H54 (cell line): ENCODE data around the gene NFATC2.
"Not testable (repeated sequence)": the region's sequence is repeated elsewhere in the genome, so short reads cannot be mapped to it uniquely, and the experiment has no call there.

Source experiments
- DNase-seq: peaks from one replicate; pipeline ENCODE4 v3.0.0; 2011; ENCODE audit warnings: low spot score, mixed read lengths; ENCODE audit not compliant: insufficient read length
- FAIRE-seq: peaks from 3 replicates; lab custom pipeline; 2011; peaks lifted over from hg19 to GRCh38; lab: Jason Lieb, UNC
- POLR2A ChIP-seq: IDR thresholded peaks from 2 replicates; pipeline ENCODE4 v1.6.1; 2011; ENCODE audit warnings: low read depth, mild to moderate bottlenecking, low read length

The NFATC2 gene

DNA sequence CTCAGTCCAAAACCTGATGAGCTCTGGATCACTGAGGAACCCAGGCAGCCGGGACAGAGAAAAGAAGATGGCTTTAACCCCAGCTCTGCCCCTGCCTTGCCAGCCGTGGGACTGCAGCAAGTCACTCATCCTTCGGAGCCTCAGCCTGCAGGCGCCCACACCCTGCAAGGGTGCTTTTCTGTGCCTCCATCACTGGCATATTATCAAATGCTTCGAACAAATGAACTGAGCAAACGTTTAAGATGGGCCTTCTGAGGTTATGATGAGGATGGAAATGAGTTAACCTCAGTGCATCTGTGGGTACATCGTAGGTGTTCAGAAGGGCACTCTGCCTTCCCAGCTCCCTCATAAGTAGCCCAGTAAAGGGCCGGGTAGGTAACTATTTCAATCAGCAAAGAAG lies 79.0 kb downstream of the NFATC2 start:
- no peak for TF ChIP-seq POLR2A
- FAIRE-seq = no peak
- no peak for DNase-seq

DNA sequence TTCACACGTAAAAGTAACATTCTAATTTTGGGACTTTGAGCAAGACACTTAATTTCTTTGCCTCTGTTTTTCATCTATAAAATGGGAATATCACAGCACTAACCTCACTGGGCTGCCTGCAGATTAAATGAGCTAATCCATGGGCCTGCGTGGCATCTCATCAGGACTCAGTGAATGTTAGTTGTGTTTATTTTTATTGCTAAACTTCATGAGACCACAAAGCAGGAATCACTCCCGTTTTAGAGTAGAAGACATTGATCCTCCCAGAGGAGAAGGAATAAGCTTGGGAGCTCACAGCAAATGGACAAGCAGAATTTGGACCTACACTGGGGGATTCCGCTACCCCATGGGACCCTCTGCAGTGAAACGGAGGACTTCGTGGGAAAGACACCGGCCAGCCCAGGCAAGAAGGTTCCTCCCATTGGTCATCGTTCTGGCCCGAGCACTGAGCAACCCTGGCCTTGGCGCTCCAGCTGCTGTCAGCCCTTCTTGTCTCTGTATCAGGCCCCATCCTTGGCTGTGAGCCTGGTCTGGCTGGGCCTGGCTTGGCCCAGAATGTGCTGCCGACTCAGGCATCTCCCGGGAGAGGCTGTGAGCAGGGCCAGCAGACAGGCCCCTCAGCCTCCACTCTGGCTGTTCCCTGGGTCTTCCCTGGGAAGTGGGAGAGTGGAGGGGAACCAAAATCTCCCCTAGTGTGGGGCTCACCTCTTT lies 79.8 kb downstream of the NFATC2 start:
- no peak for DNase-seq

DNA sequence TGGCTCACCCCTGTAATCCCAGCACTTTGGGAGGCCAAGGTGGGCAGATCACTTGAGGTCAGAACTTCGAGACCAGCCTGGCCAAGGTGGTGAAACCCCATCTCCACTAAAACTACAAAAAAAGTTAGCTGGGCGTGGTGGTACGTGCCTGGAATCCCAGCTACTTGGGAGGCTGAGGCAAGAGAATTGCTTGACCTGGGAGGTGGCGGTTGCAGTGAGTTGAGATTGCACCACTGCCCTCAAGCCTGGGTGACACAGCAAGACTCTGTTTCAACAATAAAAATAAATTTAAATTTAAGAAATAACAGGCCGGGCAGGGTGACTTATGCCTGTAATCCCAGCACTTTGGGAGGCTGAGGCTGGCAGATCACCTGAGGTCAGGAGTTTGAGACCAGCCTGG lies 80.7 kb downstream of the NFATC2 start:
- FAIRE-seq = not testable (repeated sequence)

More for the DNA sequence above, 79.8 kb downstream of the NFATC2 start:
- no peak for TF ChIP-seq POLR2A
- no peak for FAIRE-seq

DNA sequence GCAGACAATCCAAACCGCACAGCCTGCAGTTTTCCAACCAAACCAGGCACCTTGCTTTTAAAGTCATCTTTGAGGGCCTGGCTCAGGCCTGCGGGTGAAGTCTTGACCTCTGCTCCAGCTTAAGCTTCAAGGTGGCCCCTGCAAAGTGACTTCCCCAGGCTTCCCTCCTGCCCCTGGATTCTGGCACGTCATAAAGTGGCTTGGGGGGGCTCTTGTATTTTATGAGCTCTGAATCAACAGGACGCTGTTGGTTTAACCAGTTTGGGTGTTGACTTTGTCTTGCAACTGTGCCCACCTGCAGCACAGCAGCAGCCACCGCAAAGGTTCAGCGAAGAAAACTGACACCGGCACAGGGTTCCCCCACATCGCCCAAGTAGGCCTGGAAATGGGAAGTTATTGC lies 81.2 kb downstream of the NFATC2 start:
- FAIRE-seq = no peak
- TF ChIP-seq POLR2A = no peak
- no peak for DNase-seq

More for the DNA sequence above, 80.7 kb downstream of the NFATC2 start:
- DNase-seq = not testable (repeated sequence)

DNA sequence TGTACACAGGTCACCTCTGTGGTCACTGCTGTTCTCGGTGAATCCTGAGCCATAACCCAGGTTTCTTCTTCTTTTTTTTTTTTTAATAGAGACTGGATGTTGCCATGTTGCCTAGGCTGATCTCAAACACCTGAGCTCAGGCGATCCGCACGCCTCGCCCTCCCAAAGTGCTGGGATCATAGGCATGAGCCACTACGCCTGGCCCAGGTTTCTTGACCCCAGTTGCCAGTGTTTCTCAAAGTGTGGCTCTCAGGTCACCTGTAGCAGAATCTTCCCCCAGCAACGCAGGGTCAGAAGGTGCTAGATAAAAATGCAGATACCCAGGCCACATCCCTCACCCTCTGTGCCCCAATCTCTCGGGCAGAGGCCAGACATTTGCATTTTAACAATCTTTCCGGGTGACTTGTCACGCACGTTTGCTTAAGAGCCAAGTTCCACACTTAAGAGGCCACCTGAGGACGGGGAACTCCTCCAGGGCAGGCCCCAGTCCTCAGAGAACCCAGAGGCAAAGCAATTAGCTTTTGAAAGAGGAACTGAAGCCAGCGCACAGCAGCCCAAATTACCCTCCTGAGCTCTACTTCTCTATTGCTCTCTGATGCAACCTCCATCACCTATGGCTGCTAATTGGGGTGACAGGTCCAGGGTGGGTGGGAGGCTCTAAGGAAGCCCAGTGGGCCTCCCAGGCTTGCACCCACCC lies 81.8 kb downstream of the NFATC2 start:
- no peak for FAIRE-seq
- no peak for TF ChIP-seq POLR2A
- no peak for DNase-seq

DNA sequence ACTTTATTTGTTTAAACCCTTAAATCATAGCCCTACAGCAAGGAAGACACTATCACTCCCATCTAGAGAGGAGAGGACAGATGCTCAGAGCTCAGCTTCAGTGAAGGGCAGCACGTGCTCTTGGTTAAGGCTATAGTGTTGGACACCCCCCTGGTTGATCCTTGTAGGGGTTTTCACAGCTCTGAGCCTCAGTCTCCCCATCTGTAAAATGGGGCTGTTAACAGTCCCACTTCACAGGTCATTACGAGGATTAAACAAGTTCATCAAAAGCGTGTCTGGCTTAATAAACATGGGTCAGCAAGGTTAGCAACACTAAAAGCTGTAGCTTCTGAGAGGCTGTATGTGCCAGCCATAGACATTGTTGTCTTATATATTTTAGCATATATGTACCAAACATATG lies 82.4 kb downstream of the NFATC2 start:
- TF ChIP-seq POLR2A = no peak
- DNase-seq (no peak), FAIRE-seq (no peak)

DNA sequence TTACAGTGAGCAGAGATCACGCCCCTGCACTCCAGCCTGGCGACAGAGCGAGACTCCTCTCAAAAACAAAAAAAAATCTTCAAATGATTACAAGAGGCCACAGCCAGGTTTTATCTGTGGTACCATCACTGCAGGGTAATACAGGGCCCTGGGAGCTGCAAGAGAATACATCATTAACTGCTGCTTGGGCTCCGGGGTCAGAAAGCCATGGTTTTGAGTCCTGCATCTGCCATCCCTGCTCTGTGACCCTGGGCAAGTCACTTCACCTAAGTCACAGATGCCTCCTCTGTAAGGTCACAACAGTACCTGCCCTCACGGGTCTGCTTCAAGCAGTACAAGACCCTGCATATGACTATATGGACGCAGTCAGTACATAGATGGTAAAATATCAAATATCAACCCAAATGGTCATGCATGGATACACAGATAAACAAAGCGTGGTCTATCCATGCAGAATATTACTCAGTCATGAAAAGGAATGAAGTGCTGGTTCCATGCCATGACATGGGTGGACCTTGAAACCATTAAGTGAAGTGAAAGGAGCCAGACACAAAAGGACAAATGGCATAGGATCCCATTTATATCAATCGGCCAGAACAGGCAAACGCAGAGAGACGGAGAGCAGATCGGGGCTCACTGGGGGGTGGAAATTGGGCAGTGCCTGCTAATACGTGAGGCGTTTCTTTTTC lies 83.6 kb downstream of the NFATC2 start:
- DNase-seq = no peak
- TF ChIP-seq POLR2A = no peak

DNA sequence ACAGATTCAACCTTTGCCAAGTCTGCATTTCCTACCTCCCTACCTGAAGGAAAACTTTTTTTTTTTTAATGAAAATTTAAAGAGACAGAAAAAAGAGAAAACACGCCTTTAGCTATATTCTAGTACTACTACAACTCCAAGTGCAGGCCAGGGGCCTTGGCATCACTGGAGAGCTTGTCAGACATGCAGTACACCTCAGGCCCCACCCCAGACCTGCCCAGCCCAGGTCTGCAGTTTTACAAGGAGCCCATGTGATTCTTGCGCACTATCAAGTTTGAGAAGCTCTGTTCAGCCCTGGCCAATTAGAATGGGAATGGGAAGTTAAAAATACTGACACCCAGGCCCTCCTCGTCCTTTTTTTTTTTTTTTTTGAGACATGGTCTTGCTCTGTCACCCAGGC lies 85.0 kb downstream of the NFATC2 start:
- TF ChIP-seq POLR2A = no peak
- DNase-seq (no peak), FAIRE-seq (no peak)

More for the DNA sequence above, 83.6 kb downstream of the NFATC2 start:
- no peak for FAIRE-seq

DNA sequence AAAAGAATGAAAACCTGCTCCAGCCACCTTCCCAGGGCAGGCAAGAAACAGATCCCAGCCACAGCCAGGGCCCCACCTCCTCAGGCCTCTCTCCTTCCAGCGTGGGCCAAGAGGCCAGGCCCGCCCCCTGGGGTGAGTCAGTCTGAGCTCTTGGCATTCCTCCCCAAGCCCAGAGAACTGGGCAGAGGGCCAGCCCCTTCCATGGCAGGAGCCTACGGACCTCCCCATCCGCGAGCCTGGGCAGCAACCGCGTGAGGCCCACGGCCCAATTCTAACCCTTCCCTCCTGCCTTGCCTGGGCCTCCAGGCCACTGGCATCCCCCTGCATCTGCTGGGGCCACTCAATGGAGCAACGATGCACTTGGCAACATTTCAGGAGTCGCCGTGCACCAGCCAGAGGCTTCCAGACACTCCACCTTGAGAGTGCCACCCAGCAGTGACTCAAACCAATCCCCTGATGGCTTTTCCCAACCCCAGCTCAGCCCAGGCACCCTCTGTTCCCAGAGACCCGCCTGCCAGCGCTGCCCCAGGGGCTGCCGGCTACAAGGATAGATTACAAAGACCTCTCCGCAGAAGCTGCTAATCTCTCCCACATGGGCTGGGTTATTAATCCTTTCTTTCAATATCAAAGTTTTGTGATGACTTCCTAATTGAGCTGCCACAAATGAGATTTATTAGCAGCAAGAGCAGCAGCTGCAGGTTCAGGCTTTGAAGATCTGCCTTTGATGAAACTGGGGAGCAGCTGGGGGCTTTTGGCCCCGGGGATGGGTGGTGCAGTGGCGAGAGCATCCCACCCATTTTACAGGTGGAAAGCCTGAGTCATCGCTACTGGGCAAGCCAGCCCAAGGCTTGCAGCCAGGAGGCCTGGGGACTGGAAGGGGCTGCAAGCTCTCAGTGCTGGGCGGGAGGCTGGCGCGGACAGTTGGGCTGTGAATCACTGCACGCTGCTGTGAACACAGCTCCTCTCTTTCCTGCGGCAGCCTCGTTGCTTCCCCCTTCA lies 85.7 kb downstream of the NFATC2 start:
- peak; percentile 90 for DNase-seq
- FAIRE-seq = peak; percentile 43
- TF ChIP-seq POLR2A = peak; percentile 24; the same call in 1 of the 2 replicates

DNA sequence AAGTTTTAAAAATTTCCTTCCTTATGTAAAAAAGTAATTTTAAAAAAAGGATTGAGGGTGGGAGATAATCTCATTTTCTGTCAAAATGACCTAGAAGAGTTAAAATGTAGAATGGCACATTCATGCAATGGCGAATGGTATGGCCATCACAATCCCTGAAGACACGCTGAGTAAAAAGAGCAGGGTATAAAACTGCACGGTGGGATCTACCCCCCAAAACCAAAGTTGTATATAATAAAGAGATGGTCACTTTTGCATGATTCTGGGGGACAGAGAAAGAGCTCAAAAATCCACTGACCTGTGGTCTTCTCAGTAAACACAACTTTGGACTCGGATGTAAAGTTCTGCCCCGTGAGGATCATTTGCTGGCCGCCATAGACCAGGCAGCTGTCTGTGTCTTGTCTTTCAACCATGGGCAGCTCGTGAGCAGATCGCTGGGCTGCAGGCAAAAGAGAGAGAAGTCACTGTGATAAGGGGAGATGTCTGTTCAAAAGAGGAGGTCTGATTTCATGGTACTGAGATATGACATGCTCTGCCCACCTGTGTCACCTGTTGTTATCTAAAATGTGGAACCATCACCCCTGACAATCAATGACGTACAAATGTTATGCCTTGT lies 88.2 kb downstream of the NFATC2 start:
- no peak for FAIRE-seq
- no peak for DNase-seq
- TF ChIP-seq POLR2A = no peak

DNA sequence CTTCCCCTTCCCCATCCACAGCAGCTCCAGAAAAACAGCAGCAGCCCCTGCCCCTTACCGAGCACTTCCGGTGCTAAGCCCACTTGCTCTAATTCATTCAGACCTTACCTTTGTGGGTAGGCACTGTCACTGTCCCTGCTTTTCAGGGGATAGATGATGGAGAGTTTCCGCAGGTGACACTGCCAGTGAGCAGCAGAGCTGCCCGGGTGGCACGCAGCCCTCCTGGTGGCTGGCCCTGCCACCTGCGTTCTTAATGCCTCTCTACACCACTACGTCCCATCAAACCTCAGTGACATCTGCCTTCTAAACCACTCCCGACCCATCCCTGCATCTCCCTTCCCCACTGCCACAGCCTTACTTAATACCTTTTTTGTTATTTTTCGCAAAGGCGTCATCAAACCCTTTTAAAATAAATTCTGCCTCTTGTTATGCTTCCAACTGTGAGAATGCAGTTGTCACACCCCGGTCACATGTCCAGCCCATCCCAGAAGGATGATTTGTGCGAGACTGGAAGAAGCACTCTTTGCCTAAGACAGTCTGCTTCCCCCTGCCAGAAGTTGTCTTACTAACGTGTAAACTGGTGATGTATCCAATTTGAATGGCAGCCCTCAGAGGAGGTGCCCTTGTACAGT lies 89.7 kb downstream of the NFATC2 start:
- no peak for FAIRE-seq
- TF ChIP-seq POLR2A = no peak
- DNase-seq = no peak

DNA sequence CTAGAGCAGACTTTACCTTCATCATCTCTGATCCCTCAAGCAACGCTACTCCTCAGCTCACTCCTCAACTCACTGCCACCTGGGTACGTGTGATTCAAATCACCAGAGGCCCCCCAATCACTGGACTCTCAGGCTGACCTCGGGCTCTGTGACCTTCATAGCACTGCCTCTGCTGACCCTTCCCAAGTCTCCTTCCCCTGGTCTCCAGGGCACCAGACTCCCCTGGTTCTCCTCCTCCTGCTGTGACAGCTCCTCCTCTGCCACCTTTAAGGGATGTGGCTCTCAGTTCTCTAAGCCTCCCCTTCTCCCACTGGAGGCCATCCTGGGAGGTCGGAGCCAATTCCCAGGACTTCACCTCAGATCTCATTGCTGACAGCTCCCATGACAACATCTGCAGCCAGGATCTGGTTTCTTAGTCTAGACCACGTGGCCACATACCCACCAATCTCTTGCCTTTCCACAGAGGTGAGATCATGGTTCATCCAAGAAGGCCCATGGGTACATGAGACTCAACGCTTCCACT lies 90.4 kb downstream of the NFATC2 start:
- FAIRE-seq = no peak

More for the DNA sequence above, 90.4 kb downstream of the NFATC2 start:
- no peak for TF ChIP-seq POLR2A
- no peak for DNase-seq
